ENCODE results near the gene SOX18.
"Not testable (repeated sequence)": the region's sequence is repeated elsewhere in the genome, so short reads cannot be mapped to it uniquely, and the experiment has no call there.

Gene SOX18

DNA sequence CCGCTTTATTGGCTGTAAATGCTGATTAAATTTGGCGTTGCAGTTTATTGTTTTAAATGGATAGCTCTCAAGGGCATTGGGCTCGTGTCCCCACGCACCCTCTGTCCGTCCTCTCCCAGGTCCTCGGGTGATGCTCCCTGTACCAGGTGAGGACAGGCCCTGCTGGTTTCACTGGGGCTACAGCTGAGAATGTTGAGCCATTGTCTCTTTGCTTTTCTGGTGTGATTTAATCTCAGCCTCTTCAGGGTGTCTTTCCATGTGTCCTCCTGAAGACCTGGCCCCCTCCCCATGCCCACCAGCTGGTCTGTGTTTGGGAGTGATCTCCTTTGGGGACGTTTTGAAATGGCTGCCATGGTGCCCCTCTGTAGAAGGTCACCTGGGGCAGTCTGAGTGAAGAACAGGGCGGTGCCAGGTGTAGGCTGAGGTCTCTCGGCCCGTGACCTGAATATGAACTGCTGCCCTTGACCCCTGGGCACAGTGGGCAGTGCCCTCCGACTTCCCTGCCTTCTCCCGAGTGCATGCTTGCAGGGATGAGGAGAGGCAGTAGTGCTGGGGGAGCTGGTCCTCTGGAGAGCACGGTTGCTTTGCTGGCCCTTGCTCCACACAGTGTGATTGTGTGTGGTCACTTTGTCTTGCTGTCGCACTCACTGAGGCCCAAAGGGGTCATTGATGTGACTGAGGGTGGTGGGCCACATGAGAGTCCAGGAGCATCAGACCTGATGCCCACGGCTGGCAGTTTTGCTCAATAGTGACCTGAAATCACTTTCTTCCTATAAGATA, 25.9 kb downstream of the SOX18 start:
- no peak overlapping the region for H3K4me3 ChIP-seq (ENCODE audit: low read length)
- no peak for DNase-seq (ENCODE audit: low read depth)
- TF ChIP-seq, protein P1, sequence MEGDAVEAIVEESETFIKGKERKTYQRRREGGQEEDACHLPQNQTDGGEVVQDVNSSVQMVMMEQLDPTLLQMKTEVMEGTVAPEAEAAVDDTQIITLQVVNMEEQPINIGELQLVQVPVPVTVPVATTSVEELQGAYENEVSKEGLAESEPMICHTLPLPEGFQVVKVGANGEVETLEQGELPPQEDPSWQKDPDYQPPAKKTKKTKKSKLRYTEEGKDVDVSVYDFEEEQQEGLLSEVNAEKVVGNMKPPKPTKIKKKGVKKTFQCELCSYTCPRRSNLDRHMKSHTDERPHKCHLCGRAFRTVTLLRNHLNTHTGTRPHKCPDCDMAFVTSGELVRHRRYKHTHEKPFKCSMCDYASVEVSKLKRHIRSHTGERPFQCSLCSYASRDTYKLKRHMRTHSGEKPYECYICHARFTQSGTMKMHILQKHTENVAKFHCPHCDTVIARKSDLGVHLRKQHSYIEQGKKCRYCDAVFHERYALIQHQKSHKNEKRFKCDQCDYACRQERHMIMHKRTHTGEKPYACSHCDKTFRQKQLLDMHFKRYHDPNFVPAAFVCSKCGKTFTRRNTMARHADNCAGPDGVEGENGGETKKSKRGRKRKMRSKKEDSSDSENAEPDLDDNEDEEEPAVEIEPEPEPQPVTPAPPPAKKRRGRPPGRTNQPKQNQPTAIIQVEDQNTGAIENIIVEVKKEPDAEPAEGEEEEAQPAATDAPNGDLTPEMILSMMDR (conservative IDR thresholded peaks at IDR 0.05; ENCODE audit: low read length) = no peak

DNA sequence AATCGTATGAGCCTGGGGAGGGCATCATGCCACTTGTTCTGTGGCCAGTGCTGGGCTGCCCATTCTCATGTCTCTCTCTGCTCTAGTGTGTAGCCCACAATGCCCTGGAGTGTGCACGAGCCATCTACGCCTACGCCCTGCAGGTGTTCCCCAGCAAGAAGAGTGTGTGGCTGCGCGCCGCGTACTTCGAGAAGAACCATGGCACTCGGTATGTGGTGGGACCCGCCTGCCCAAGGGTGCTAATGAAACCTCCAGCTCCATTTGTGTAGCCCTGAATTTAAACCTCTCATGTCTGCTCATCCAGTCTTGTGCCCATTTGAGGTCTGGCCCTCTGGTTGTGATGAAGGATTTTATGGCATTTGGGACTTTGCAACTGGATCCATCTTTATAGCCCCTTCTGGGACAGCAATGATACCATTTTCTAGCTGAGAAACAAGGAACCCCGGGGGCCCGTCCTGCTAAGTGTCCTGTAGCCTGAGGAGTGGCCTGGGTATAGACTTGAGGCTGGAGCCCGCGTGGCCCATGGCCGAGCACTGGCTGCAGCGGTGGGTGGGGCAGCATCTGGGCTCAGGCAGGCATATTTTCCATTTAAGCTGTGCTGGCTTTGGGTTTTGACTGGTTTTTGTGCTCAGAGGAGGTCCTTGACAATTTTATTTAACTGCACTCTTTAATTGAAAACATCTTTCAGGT, 26.6 kb downstream of the SOX18 start:
- TF ChIP-seq, protein P1 (conservative IDR thresholded peaks at IDR 0.05; ENCODE audit: low read length) = no peak
- H3K4me3 ChIP-seq (ENCODE audit: low read length) = no peak overlapping the region
- no peak for DNase-seq (ENCODE audit: low read depth)

DNA sequence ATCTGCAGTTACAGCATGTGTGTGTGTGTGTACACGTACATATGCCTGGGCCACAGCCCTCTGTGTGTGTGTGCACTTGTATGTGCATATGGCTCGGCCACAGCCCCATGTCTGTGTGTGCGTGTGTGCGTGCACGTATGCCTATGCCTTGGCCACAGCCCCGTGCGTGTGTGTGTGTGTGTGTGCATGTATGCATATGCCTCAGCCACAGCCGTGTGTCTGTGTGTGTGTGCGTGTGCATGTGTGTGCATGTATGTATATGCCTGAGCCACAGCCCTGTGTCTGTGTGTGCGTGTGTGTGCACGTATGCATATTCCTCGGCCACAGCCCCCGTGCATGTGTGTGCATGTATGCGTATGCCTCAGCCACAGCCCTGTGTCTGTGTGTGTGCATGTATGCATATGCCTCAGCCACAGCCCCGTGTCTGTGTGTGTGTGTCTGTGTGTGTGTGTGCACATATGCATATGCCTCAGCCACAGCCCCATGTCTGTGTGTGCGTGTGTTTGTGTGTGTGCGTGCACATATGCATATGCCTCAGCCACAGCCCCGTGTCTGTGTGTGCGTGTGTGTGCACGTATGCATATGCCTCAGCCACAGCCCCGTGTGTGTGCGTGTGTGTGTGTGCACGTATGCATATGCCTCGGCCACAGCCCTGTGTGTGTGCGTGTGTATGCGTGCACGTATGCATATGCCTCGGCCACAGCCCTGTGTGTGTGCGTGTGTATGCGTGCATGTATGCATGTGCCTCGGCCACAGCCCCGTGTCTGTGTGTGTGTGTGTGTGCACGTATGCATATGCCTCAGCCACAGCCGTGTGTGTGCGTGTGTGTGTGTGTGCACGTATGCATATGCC, 28.1 kb downstream of the SOX18 start:
- no peak overlapping the region for H3K4me3 ChIP-seq (ENCODE audit: low read length)
- DNase-seq (ENCODE audit: low read depth) = no peak
- TF ChIP-seq, protein P1 (conservative IDR thresholded peaks at IDR 0.05; ENCODE audit: low read length) = no peak

DNA sequence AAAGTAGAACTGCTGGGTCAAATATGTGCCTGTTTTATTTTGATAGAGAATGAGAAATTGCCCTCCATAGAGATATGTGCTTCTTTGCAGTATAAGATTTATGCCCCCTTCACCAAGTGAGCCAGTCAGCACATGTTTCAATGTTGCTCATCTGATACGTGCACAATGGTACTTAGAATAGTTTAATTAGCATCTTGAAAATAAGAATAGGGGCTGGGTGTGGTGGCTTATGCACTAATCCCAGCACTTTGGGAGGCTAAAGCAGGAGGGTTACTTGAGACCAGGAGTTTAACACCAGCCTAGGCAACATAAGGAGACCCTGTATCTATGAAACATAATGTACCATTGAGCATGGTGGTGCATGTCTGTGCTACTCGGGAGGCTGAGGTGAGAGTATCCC, 33.8 kb downstream of the SOX18 start:
- H3K4me3 ChIP-seq (ENCODE audit: low read length) = no peak overlapping the region
- DNase-seq (ENCODE audit: low read depth) = no peak
- TF ChIP-seq, protein P1 (conservative IDR thresholded peaks at IDR 0.05; ENCODE audit: low read length) = no peak

DNA sequence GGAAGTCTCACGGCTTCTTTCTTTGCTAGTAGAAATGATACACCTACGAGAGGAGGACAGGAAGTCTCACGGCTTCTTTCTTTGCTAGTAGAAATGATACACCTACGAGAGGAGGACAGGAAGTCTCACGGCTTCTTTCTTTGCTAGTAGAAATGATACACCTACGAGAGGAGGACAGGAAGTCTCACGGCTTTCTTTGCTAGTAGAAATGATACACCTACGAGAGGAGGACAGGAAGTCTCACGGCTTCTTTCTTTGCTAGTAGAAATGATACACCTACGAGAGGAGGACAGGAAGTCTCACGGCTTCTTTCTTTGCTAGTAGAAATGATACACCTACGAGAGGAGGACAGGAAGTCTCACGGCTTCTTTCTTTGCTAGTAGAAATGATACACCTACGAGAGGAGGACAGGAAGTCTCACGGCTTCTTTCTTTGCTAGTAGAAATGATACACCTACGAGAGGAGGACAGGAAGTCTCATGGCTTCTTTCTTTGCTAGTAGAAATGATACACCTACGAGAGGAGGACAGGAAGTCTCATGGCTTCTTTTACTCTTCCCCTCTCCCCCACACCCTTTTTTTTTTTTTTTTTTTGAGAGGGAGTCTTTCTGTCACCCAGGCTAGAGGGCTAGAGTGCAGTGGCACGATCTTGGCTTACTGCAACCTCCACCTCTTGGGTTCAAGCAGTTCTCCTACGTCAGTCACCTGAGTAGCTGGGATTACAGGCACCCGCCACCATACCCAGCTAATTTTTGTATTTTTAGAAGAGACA, 36.9 kb downstream of the SOX18 start:
- not testable (repeated sequence) for H3K4me3 ChIP-seq (ENCODE audit: low read length); DNase-seq (ENCODE audit: low read depth)

DNA sequence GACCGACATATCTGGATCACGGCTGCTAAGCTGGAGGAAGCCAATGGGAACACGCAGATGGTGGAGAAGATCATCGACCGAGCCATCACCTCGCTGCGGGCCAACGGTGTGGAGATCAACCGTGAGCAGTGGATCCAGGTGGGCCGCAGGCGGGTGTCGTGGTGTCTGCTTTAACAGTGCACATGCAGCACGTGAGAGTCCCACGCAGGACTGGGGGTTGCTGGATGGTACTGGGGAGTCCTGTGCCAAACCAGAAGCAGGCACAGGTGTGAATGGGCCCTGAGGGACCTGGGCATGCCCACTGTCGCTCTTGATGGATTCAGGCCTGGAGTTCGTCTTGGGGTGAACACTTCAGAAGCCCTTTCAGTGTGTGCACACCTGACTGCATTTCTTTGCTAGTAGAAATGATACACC, 38.1 kb downstream of the SOX18 start:
- no peak overlapping the region for H3K4me3 ChIP-seq (ENCODE audit: low read length)
- TF ChIP-seq, protein P1 (conservative IDR thresholded peaks at IDR 0.05; ENCODE audit: low read length) = no peak

More for the DNA sequence above, 38.1 kb downstream of the SOX18 start:
- no peak for DNase-seq (ENCODE audit: low read depth)

All from AG10803 (cell line).